Measurements from ENCODE around the gene FANCL. TPM values are rescaled to one million over a fixed set of nuclear protein-coding genes. Genes with fewer than 3 reads are reported as not detected.
"Not testable (repeated sequence)": the region's sequence is repeated elsewhere in the genome, so short reads cannot be mapped to it uniquely, and the experiment has no call there.

The FANCL gene
- total and polyA plus RNA-seq, 9 of the 15 experiments (the other 6 are each of a cell fraction or from before 2014, with no cell fraction given): 36.7 to 120 (median 58.5) TPM

GRCh38 chr2:58145769-58146168, 95.4 kb downstream of the FANCL start:
- peaks cover 25% of the 10 kb centered on the region; the same call in 2 of the 3 replicates for H3K36me3 ChIP-seq (ENCODE audit: control insufficient read depth, insufficient read depth, low read length)
- H3K79me2 ChIP-seq (ENCODE audit: control insufficient read depth, insufficient read depth, low read length); H4K20me1 ChIP-seq (replicated peaks; ENCODE audit: control insufficient read depth, insufficient read depth, low read length); H3K9me3 ChIP-seq (replicated peaks; ENCODE audit: control insufficient read depth, insufficient read depth, low read depth, low read length); H3K27me3 ChIP-seq (ENCODE audit: control insufficient read depth in 2 of 2, insufficient read depth in 2 of 2, low read length in 2 of 2); in situ Hi-C loops (cut with MboI); H3K4me3 ChIP-seq; DNase-seq (ENCODE audit: extremely low read depth in 1 of 4, low spot score in 3 of 4); H3K4me1 ChIP-seq (replicated peaks in 1 of 2; ENCODE audit: control insufficient read depth in 2 of 2, insufficient read depth in 2 of 2, low read length in 2 of 2); ATAC-seq; H3K9me1 ChIP-seq (ENCODE audit: control insufficient read depth, insufficient read depth, low read length); CTCF ChIA-PET (ENCODE audit: low intra/inter-chr PET ratio); POLR2A ChIA-PET; H3K9ac ChIP-seq (ENCODE audit: insufficient read depth in 1 of 2, low read depth in 2 of 2, low read length in 2 of 2); intact Hi-C loops (cut with micrococcal nuclease); BruUV-seq (replicated peaks); H3K27ac ChIP-seq (ENCODE audit: extremely low read depth, low read depth, low read length); FAIRE-seq; H2AFZ ChIP-seq (ENCODE audit: low read depth, low read length); H3K4me2 ChIP-seq (ENCODE audit: insufficient read depth, low read length): not testable (repeated sequence)
- TF ChIP-seq ZNF146 (CRISPR knock-in tag; IDR thresholded peaks at IDR 0.05; ENCODE audit: unreplicated experiment): peak; percentile 60
- TF ChIP-seq BCOR (IDR thresholded peaks at IDR 0.05): 0 out of 2 replicates have a peak, but pooled peaks have one; percentile 12
- 96% methylated on average over 6 of the region's 6 CpGs for WGBS (ENCODE audit: insufficient coverage, low coverage, missing lambda C conversion rate)

- 93% methylated on average over 3 of the region's 3 CpGs for WGBS (ENCODE audit: insufficient coverage, low coverage, missing lambda C conversion rate)
- Histone ChIP-seq H3K27me3 (ENCODE audit: control insufficient read depth in 2 of 2, insufficient read depth in 2 of 2, low read length in 2 of 2) (no peaks in the 10 kb centered on the region), H3K4me2 (ENCODE audit: insufficient read depth, low read length) (no peak overlapping the region), H3K9ac (ENCODE audit: insufficient read depth in 1 of 2, low read depth in 2 of 2, low read length in 2 of 2) (no peak overlapping the region), H3K36me3 (ENCODE audit: control insufficient read depth, insufficient read depth, low read length) (peaks cover 23% of the 10 kb centered on the region; the same call in 2 of the 3 replicates), H3K4me3 (no peak overlapping the region), H3K9me1 (ENCODE audit: control insufficient read depth, insufficient read depth, low read length) (no peaks in the 10 kb centered on the region), H3K4me1 (replicated peaks in 1 of 2; ENCODE audit: control insufficient read depth in 2 of 2, insufficient read depth in 2 of 2, low read length in 2 of 2) (no peaks in the 10 kb centered on the region), H3K9me3 (replicated peaks; ENCODE audit: control insufficient read depth, insufficient read depth, low read depth, low read length) (no peaks in the 10 kb centered on the region), H3K27ac (ENCODE audit: extremely low read depth, low read depth, low read length) (no peak overlapping the region), H3K79me2 (ENCODE audit: control insufficient read depth, insufficient read depth, low read length) (no peaks in the 10 kb centered on the region), H2AFZ (ENCODE audit: low read depth, low read length) (no peak overlapping the region), H4K20me1 (replicated peaks; ENCODE audit: control insufficient read depth, insufficient read depth, low read length) (no peaks in the 10 kb centered on the region)
- CTCF ChIA-PET (ENCODE audit: low intra/inter-chr PET ratio): no interaction called here
- DNase-seq (ENCODE audit: extremely low read depth in 1 of 4, low spot score in 3 of 4) (no peak), ATAC-seq (no peak), FAIRE-seq (peak; percentile 11)
- intact Hi-C loops (cut with micrococcal nuclease) (no loop called here), in situ Hi-C loops (cut with MboI) (no loop called here)
- BruUV-seq (replicated peaks): no TSS peak
- POLR2A ChIA-PET: no interaction called here
- TF ChIP-seq ZBTB11 (CRISPR knock-in tag; IDR thresholded peaks at IDR 0.05) (no peak), E2F4 (CRISPR knock-in tag; IDR thresholded peaks at IDR 0.05; ENCODE audit: low read depth) (no peak), STAT5A (IDR thresholded peaks at IDR 0.05; ENCODE audit: borderline replicate concordance, low read length) (no peak), E2F1 (CRISPR knock-in tag; IDR thresholded peaks at IDR 0.05) (no peak), GATAD2A (IDR thresholded peaks at IDR 0.05) (no peak), ZSCAN32 (CRISPR knock-in tag; IDR thresholded peaks at IDR 0.05) (no peak), TARDBP (IDR thresholded peaks at IDR 0.05) (no peak), SMARCC2 (IDR thresholded peaks at IDR 0.05; ENCODE audit: low read depth) (no peak)
Observed at GRCh38 chr2:58140508-58141072, 100.5 kb downstream of the FANCL start.

All from K562 (cell line).